A549 (cell line): ENCODE data around the gene DTHD1. TPM values are rescaled to one million over a fixed set of nuclear protein-coding genes. Genes with fewer than 3 reads are reported as not detected.

Source experiments
- ATAC-seq, 2 experiments: fragments of 200-7000 bp in 1 of 2; fragments of >200 bp in 1 of 2; cut with Nextera tagmentation in 1 of 2; cut with Tn5 transposase in 1 of 2; 3 replicates each; pipeline versions ENCODE4 v1.8.0 to v1.9.1; 2018 to 2020; ENCODE audit warnings: mild to moderate bottlenecking in 1 of 2, moderate library complexity in 1 of 2
- CTCF ChIA-PET: fragments of 300-600 bp; sonication (Branson Sonifier 250); formaldehyde crosslinking; extraction: SDS; loops from one replicate; lab custom pipeline; 2021; ENCODE audit warnings: antibody characterized with exemption, inconsistent platforms; lab: Yijun Ruan, JAX
- POLR2A ChIA-PET: fragments of 350-600 bp; formaldehyde crosslinking; extraction: SDS; loops from one replicate; lab custom pipeline; 2021; ENCODE audit warnings: antibody characterized with exemption, inconsistent platforms; lab: Yijun Ruan, JAX
- DNase-seq, 2 experiments: peaks; one replicate each; pipeline versions ENCODE4 v3.0.0 to v3.0.0-alpha.2; 2011 to 2016; ENCODE audit warnings: low read depth in 1 of 2, low spot score in 1 of 2
- FAIRE-seq: peaks from 2 replicates; lab custom pipeline; 2011; peaks lifted over from hg19 to GRCh38; lab: Jason Lieb, UNC
- H3K27ac ChIP-seq, 2 experiments: fragments of >200 bp; sonication (Bioruptor Twin); formaldehyde crosslinking; 3 replicates each; pipeline ENCODE4 v1.5.1; 2016 to 2017
- H3K4me1 ChIP-seq: fragments of >200 bp; sonication (Bioruptor Twin); formaldehyde crosslinking; 3 replicates; pipeline ENCODE4 v1.6.1; 2016
- H3K4me2 ChIP-seq: fragments of >200 bp; sonication (Bioruptor Twin); formaldehyde crosslinking; 3 replicates; pipeline ENCODE4 v1.6.1; 2016
- H3K4me3 ChIP-seq: fragments of >200 bp; sonication (Bioruptor Twin); formaldehyde crosslinking; 3 replicates; pipeline ENCODE4 v1.5.1; 2016
- H3K9me3 ChIP-seq: fragments of >200 bp; sonication (Bioruptor Twin); formaldehyde crosslinking; 3 replicates; pipeline ENCODE4 v1.6.1; 2016
- CHD4 ChIP-seq: fragments of 200-600 bp; sonication (generic); IDR thresholded peaks from 2 replicates; pipeline ENCODE4 v1.6.1; 2016; ENCODE audit warnings: antibody characterized with exemption, mild to moderate bottlenecking, borderline replicate concordance
- EP300 ChIP-seq, 2 experiments: fragments of >200 bp; sonication (Bioruptor Twin); formaldehyde crosslinking; IDR thresholded peaks; 2 replicates in 1 of 2; 3 replicates in 1 of 2; pipeline ENCODE4 v1.6.1; 2016 to 2017
- FOSB ChIP-seq: fragments of 250-450 bp; sonication (Bioruptor Pico); IDR thresholded peaks from 2 replicates; pipeline ENCODE4 v1.5.0; 2020; ENCODE audit warnings: mild to moderate bottlenecking, moderate library complexity
- FOSL2 ChIP-seq, 2 experiments: fragments of 450-650 bp in 1 of 2; fragments of >200 bp in 1 of 2; sonication (Bioruptor Twin) in 1 of 2; formaldehyde crosslinking; IDR thresholded peaks; 2 replicates each; pipeline versions ENCODE4 v1.5.0 to v1.6.1; 2016 to 2020; ENCODE audit warnings: mild to moderate bottlenecking in 1 of 2, moderate library complexity in 1 of 2
- HDAC2 ChIP-seq: fragments of 200-600 bp; sonication (generic); IDR thresholded peaks from 2 replicates; pipeline ENCODE4 v1.6.1; 2016
- HOXA7 ChIP-seq: fragments of 250-450 bp; sonication (Bioruptor Pico); IDR thresholded peaks from 2 replicates; pipeline ENCODE4 v1.5.0; 2020; ENCODE audit warnings: mild to moderate bottlenecking, moderate library complexity
- KDM1A ChIP-seq: fragments of 200-600 bp; sonication (generic); IDR thresholded peaks from 2 replicates; pipeline ENCODE4 v1.6.1; 2016; ENCODE audit warnings: low read depth, mild to moderate bottlenecking
- MYC ChIP-seq: IDR thresholded peaks from 2 replicates; pipeline ENCODE4 v1.6.1; 2012; ENCODE audit warnings: mild to moderate bottlenecking, inconsistent platforms, low read length, improper control_type of control experiment, borderline replicate concordance
- NPAS2 ChIP-seq: fragments of 250-450 bp; sonication (Bioruptor Pico); IDR thresholded peaks from 2 replicates; pipeline ENCODE4 v1.8.0; 2022; ENCODE audit warnings: mild to moderate bottlenecking, moderate library complexity, borderline replicate concordance
- NR3C1 ChIP-seq: fragments of >200 bp; sonication (Bioruptor Twin); formaldehyde crosslinking; IDR thresholded peaks from 3 replicates; pipeline ENCODE4 v1.6.1; 2017
- RAD21 ChIP-seq, 2 experiments: fragments of >200 bp in 1 of 2; sonication (Bioruptor Twin) in 1 of 2; formaldehyde crosslinking in 1 of 2; IDR thresholded peaks in 1 of 2; conservative IDR thresholded peaks in 1 of 2; 2 replicates in 1 of 2; 3 replicates in 1 of 2; pipeline ENCODE4 v1.6.1; 2012 to 2018; ENCODE audit warnings: inconsistent platforms in 1 of 2
- REST ChIP-seq: fragments of 200-600 bp; sonication (generic); IDR thresholded peaks from 2 replicates; pipeline ENCODE4 v1.6.1; 2016; ENCODE audit warnings: antibody characterized with exemption, mild to moderate bottlenecking, moderate library complexity
- SREBF2 ChIP-seq: fragments of 450-650 bp; IDR thresholded peaks from 2 replicates; pipeline ENCODE4 v1.6.1; 2014; ENCODE audit warnings: mild to moderate bottlenecking, moderate library complexity
- ZFP36 ChIP-seq: fragments of 450-650 bp; IDR thresholded peaks from 2 replicates; pipeline ENCODE4 v1.6.1; 2014; ENCODE audit warnings: borderline replicate concordance; ENCODE audit not compliant: partially characterized antibody
- ZNF302 ChIP-seq: fragments of 250-450 bp; sonication (Bioruptor Pico); IDR thresholded peaks from 2 replicates; pipeline ENCODE4 v1.9.0; 2021; ENCODE audit warnings: inconsistent platforms, mild to moderate bottlenecking, moderate library complexity
- WGBS: methylation state at CpG from one replicate; pipeline ENCODE4 v1.1.6; 2017; ENCODE audit errors: missing lambda C conversion rate; 5-methylcytosine and 5-hydroxymethylcytosine counted together
- polyA plus RNA-seq, 4 experiments: library from polyadenylated mRNA; depleted of rRNA in 3 of 4; stranded (reverse); fragments of >200 nt; fragmentation: RNase III in 1 of 4; extraction: RNeasy Plus Mini Kit Qiagen cat#74134 plus additional on column Dnase treatment in 1 of 4; gene quantifications; 2 replicates in 3 of 4; 3 replicates in 1 of 4; pipeline ENCODE4 v1.2.3, GENCODE V29; 2011 to 2017
- TF ChIP-seq, protein P1 (sequence below): fragments of 250-450 bp; sonication (Bioruptor Pico); IDR thresholded peaks from 2 replicates; pipeline ENCODE4 v1.5.0; 2020; ENCODE audit warnings: low read depth, mild to moderate bottlenecking, moderate library complexity
- TF ChIP-seq, protein P2 (sequence below): IDR thresholded peaks from 2 replicates; pipeline ENCODE4 v1.6.1; 2012
- TF ChIP-seq, protein P3 (sequence below): IDR thresholded peaks from 2 replicates; pipeline ENCODE4 v1.6.1; 2012
- TF ChIP-seq, protein P4 (sequence below): IDR thresholded peaks from 2 replicates; pipeline ENCODE4 v1.6.1; 2012; ENCODE audit warnings: low read depth, borderline replicate concordance

The DTHD1 gene
- polyA plus RNA-seq, 2 of the 4 experiments (the other 2 are of a cell fraction), result not detected

GRCh38 chr4:36385951-36386571 is 104.6 kb downstream of the DTHD1 start:
- Histone ChIP-seq H3K4me3 (no peak overlapping the region), H3K4me2 (no peak overlapping the region), H3K4me1 (no peaks in the 10 kb centered on the region), H3K9me3 (no peaks in the 10 kb centered on the region), H3K27ac (no peak overlapping the region)
- DNase-seq (no peak), FAIRE-seq (no peak), ATAC-seq (no peak)
- no peak for TF ChIP-seq MYC
- TF ChIP-seq HOXA7 (CRISPR knock-in tag), result no peak
- TF ChIP-seq HDAC2, result no peak
- TF ChIP-seq FOSL2 (IDR thresholded peaks at IDR 0.05), result no peak
- TF ChIP-seq FOSL2 (CRISPR knock-in tag; IDR thresholded peaks at IDR 0.05), result no peak
- TF ChIP-seq ZNF302, result no peak
- TF ChIP-seq, protein P1, sequence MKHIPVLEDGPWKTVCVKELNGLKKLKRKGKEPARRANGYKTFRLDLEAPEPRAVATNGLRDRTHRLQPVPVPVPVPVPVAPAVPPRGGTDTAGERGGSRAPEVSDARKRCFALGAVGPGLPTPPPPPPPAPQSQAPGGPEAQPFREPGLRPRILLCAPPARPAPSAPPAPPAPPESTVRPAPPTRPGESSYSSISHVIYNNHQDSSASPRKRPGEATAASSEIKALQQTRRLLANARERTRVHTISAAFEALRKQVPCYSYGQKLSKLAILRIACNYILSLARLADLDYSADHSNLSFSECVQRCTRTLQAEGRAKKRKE, result no peak
- TF ChIP-seq, protein P2, sequence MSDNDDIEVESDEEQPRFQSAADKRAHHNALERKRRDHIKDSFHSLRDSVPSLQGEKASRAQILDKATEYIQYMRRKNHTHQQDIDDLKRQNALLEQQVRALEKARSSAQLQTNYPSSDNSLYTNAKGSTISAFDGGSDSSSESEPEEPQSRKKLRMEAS, result no peak
- no peak for TF ChIP-seq ZFP36
- no peak for TF ChIP-seq CHD4
- no peak for TF ChIP-seq NR3C1
- TF ChIP-seq SREBF2, result no peak
- TF ChIP-seq EP300 (IDR thresholded peaks at IDR 0.05), result no peak
- no peak for TF ChIP-seq REST
- TF ChIP-seq, protein P3, sequence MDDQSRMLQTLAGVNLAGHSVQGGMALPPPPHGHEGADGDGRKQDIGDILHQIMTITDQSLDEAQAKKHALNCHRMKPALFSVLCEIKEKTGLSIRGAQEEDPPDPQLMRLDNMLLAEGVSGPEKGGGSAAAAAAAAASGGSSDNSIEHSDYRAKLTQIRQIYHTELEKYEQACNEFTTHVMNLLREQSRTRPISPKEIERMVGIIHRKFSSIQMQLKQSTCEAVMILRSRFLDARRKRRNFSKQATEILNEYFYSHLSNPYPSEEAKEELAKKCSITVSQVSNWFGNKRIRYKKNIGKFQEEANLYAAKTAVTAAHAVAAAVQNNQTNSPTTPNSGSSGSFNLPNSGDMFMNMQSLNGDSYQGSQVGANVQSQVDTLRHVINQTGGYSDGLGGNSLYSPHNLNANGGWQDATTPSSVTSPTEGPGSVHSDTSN, result no peak
- TF ChIP-seq KDM1A, result no peak
- TF ChIP-seq NPAS2 (CRISPR knock-in tag), result no peak
- no peak for TF ChIP-seq FOSB
- TF ChIP-seq, protein P4, sequence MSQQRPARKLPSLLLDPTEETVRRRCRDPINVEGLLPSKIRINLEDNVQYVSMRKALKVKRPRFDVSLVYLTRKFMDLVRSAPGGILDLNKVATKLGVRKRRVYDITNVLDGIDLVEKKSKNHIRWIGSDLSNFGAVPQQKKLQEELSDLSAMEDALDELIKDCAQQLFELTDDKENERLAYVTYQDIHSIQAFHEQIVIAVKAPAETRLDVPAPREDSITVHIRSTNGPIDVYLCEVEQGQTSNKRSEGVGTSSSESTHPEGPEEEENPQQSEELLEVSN, result no peak
- WGBS, result 7% methylated on average over 5 of the region's 5 CpGs
- CTCF ChIA-PET, result no interaction called here
- POLR2A ChIA-PET, result no interaction called here

DNA sequence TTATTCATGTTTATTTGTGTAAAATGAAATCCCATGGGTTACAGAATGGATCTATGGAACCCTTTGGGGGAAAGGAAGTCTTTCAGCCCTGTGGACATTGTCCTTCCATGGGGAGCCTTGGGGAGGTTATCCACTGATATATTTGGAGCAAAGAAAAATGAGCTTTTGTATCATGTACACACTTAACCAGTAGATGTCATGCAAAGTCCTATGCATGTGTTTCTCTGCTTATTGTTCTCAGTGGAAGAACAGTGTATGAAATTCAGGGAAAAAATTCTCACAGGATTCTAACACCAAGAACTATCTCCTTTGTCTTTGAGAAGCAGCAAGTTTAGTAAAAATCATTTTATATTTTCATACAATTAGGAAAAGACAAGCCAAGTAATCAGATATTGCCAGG is 105.3 kb downstream of the DTHD1 start:
- CTCF ChIA-PET, result no interaction called here
- H3K4me3 ChIP-seq, result no peak overlapping the region
- no peak for FAIRE-seq
- no peak overlapping the region for H3K4me2 ChIP-seq
- TF ChIP-seq RAD21 (conservative IDR thresholded peaks at IDR 0.05 in 1 of 2, IDR thresholded peaks at IDR 0.05 in 1 of 2), result peak in 1 of 2 experiments; percentile 26; a peak in 2 of 5 replicates
- TF ChIP-seq, protein P1, result no peak
- H3K27ac ChIP-seq, result no peak overlapping the region
- POLR2A ChIA-PET, result no interaction called here
- DNase-seq, result no peak
- no peak for ATAC-seq
- no peaks in the 10 kb centered on the region for H3K9me3 ChIP-seq
- H3K4me1 ChIP-seq, result no peaks in the 10 kb centered on the region
